OCI-LY7 (cell line): ENCODE data around the gene FRG2. TPM values are rescaled to one million over a fixed set of nuclear protein-coding genes. Genes with fewer than 3 reads are reported as not detected.

Experiments used
- BruUV-seq: library from RNA; stranded (reverse); fragments of 400-500 nt; replicated peaks from 2 replicates; lab custom pipeline; 2021; lab: Mats Ljungman, UMichigan
- CTCF ChIA-PET: fragments of 300-600 bp; sonication (Branson Sonifier 250); formaldehyde crosslinking; loops from one replicate; lab custom pipeline; 2022; ENCODE audit warnings: antibody characterized with exemption; ENCODE audit not compliant: unreplicated experiment; lab: Charles Lee
- POLR2A ChIA-PET: fragments of 300-600 bp; sonication (Branson Sonifier 250); formaldehyde crosslinking; loops from one replicate; lab custom pipeline; 2022; ENCODE audit warnings: antibody characterized with exemption; lab: Charles Lee
- DNase-seq: peaks from one replicate; pipeline ENCODE4 v3.0.0-alpha.2; 2015; ENCODE audit warnings: low spot score
- H2AFZ ChIP-seq: fragments of 200-600 bp; sonication (generic), shearing (Covaris generic); 2 replicates; pipeline ENCODE4 v1.6.1; 2014; ENCODE audit warnings: mild to moderate bottlenecking, antibody characterized with exemption, low read length, moderate library complexity
- H3K27ac ChIP-seq: fragments of 200-600 bp; sonication (generic); 2 replicates; pipeline ENCODE4 v1.5.1; 2014; ENCODE audit warnings: mixed run types, low read depth, mild to moderate bottlenecking, moderate library complexity, low read length, inconsistent platforms; ENCODE audit not compliant: poor library complexity, severe bottlenecking
- H3K36me3 ChIP-seq: fragments of 200-600 bp; sonication (generic); 2 replicates; pipeline ENCODE4 v1.6.1; 2014; ENCODE audit warnings: mild to moderate bottlenecking, antibody characterized with exemption, low read length, moderate library complexity, mixed read lengths; ENCODE audit not compliant: insufficient read depth
- H3K4me1 ChIP-seq: fragments of 200-600 bp; sonication (generic); 2 replicates; pipeline ENCODE4 v1.5.1; 2014; ENCODE audit warnings: mild to moderate bottlenecking, low read length; ENCODE audit not compliant: insufficient read depth, poor library complexity, severe bottlenecking
- H3K4me2 ChIP-seq: fragments of 200-600 bp; sonication (generic); 2 replicates; pipeline ENCODE4 v1.6.1; 2014; ENCODE audit warnings: mild to moderate bottlenecking, low read length
- H3K4me3 ChIP-seq: fragments of 200-600 bp; sonication (generic); 2 replicates; pipeline ENCODE4 v1.5.1; 2014; ENCODE audit warnings: mild to moderate bottlenecking, low read depth, low read length; ENCODE audit not compliant: poor library complexity, severe bottlenecking
- H3K79me2 ChIP-seq: fragments of 200-600 bp; sonication (generic); 2 replicates; pipeline ENCODE4 v1.6.1; 2016; ENCODE audit warnings: low read depth, mild to moderate bottlenecking, low read length, moderate library complexity, mixed read lengths; ENCODE audit not compliant: insufficient read depth
- H3K9me2 ChIP-seq: fragments of 200-600 bp; sonication (generic); 2 replicates; pipeline ENCODE4 v1.6.1; 2016; ENCODE audit warnings: mild to moderate bottlenecking, low read length, mixed read lengths; ENCODE audit not compliant: insufficient read depth
- H3K9me3 ChIP-seq: fragments of 200-600 bp; sonication (generic); 2 replicates; pipeline ENCODE4 v1.6.1; 2014; ENCODE audit warnings: mild to moderate bottlenecking, mixed run types, low read length, mixed read lengths
- H4K20me1 ChIP-seq: fragments of 200-600 bp; sonication (generic); 2 replicates; pipeline ENCODE4 v1.6.1; 2014; ENCODE audit warnings: mild to moderate bottlenecking, antibody characterized with exemption, low read length, moderate library complexity, mixed read lengths; ENCODE audit not compliant: insufficient read depth
- EZH2phosphoT487 ChIP-seq: fragments of 200-600 bp; sonication (generic); IDR thresholded peaks from 2 replicates; pipeline ENCODE4 v1.6.1; 2018; ENCODE audit warnings: low read depth, borderline replicate concordance, mild to moderate bottlenecking, mixed run types, antibody characterized with exemption, low read length, moderate library complexity, mixed read lengths
- intact Hi-C: fragments of 100-400 bp; cut with micrococcal nuclease; formaldehyde crosslinking; loops from one replicate; pipeline ENCODE4 v1.10.0; 2022; ENCODE audit not compliant: unreplicated experiment
- small RNA-seq: library from RNA; depleted of rRNA; stranded (forward); fragments of <200 nt; gene quantifications from one replicate; pipeline ENCODE3, GENCODE V24; 2014
- total RNA-seq, 2 experiments: library from RNA; depleted of rRNA in 1 of 2; stranded (reverse); fragments of >200 nt in 1 of 2; shearing (Covaris generic) in 1 of 2; gene quantifications; 2 replicates each; pipeline ENCODE4 v1.2.3, GENCODE V29; 2014 to 2022
- TF ChIP-seq, protein P1 (sequence below): fragments of 200-600 bp; sonication (generic); conservative IDR thresholded peaks from 2 replicates; pipeline ENCODE4 v1.5.1; 2014; ENCODE audit warnings: mild to moderate bottlenecking, antibody characterized with exemption, low read length, moderate library complexity, mixed read lengths

The FRG2 gene
- total RNA-seq, 2 experiments from 2014 or later: not detected

DNA sequence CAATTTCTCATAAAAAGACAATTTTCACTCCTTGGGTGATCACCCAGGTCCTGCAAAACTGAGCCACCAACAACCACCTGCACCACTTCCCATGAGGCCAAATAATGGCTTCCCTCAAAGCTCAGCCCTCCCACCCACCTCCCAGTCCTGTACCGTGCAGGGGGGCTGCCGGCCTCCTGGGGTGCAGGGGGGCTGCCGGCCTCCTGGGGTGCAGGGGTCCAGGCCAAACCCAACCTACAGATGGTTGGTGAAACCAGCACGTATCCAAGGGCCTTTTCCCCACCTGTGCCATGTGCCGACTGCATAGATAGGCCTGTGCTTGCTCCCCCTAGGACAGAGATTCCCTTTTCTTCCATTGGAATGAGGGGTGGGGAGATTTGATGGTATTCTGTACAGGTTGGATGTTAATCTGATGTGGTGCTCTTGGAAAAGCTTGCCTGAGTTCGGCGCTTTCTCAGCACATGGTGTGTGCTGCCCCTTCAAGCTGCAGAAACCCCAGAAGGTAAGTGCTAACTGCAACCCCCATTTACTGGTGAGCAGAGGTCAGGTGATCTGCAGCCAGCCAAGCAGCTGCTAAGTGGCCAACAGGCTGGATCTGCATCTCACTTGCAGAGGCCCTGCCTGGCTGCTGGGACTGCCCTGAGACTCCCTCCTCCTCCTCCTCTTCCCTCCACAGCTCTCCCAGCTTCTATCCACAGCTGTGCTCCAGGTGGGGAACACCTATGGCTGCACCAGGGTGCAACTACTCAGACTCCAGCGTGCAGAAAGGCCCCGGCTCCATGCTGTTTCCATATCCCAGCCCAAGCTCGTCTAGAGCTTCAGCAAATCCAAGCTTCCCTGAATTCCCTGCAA is 47.6 kb downstream of the FRG2 start:
- no peak for TF ChIP-seq EZH2phosphoT487
- TF ChIP-seq, protein P1, sequence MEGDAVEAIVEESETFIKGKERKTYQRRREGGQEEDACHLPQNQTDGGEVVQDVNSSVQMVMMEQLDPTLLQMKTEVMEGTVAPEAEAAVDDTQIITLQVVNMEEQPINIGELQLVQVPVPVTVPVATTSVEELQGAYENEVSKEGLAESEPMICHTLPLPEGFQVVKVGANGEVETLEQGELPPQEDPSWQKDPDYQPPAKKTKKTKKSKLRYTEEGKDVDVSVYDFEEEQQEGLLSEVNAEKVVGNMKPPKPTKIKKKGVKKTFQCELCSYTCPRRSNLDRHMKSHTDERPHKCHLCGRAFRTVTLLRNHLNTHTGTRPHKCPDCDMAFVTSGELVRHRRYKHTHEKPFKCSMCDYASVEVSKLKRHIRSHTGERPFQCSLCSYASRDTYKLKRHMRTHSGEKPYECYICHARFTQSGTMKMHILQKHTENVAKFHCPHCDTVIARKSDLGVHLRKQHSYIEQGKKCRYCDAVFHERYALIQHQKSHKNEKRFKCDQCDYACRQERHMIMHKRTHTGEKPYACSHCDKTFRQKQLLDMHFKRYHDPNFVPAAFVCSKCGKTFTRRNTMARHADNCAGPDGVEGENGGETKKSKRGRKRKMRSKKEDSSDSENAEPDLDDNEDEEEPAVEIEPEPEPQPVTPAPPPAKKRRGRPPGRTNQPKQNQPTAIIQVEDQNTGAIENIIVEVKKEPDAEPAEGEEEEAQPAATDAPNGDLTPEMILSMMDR: no peak
- no TSS peak for BruUV-seq

More for the DNA sequence above, 47.6 kb downstream of the FRG2 start:
- Histone ChIP-seq H2AFZ (no peak overlapping the region), H3K79me2 (no peaks in the 10 kb centered on the region), H3K9me2 (no peaks in the 10 kb centered on the region), H4K20me1 (no peaks in the 10 kb centered on the region), H3K27ac (no peak overlapping the region), H3K4me3 (no peak overlapping the region), H3K36me3 (no peaks in the 10 kb centered on the region), H3K4me2 (no peak overlapping the region), H3K4me1 (no peaks in the 10 kb centered on the region), H3K9me3 (no peaks in the 10 kb centered on the region)
- intact Hi-C loops: no loop called here
- CTCF ChIA-PET: no interaction called here
- POLR2A ChIA-PET: no interaction called here
- DNase-seq: no peak

Small RNAs within 50 kb of the gene (small RNA-seq; reads per million reads assigned to genes)
- gene RNA5SP174: 1.3 reads per million, percentile 59 among the genes with 10 or more reads in this experiment
- 1.7 reads per million, percentile 72 among the genes with 10 or more reads in this experiment for gene RNA5SP175

Other genes starting within 250 kb of the FRG2 start
- gene FRG1, start 86.4 kb downstream of the FRG2 start, total RNA-seq (2014; rRNA removed; shearing (Covaris generic)): 37.8 and 56.8 TPM in 2 replicates
- gene FRG1, start 86.4 kb downstream of the FRG2 start, total RNA-seq (2022): 70.9 and 71.3 TPM in 2 replicates
- gene DBET, start 37.2 kb upstream of the FRG2 start, total RNA-seq (2014; rRNA removed; shearing (Covaris generic)): not detected in 2 replicates
- not detected in 2 replicates for gene DBET, start 37.2 kb upstream of the FRG2 start, total RNA-seq (2022)
- not detected in 2 replicates for gene DUX4, start 146.5 kb upstream of the FRG2 start, total RNA-seq (2014; rRNA removed; shearing (Covaris generic))
- gene DUX4, start 146.5 kb upstream of the FRG2 start, total RNA-seq (2022): not detected in 2 replicates